ENCODE results near the gene TRAK1.
"Not testable (repeated sequence)": the region's sequence is repeated elsewhere in the genome, so short reads cannot be mapped to it uniquely, and the experiment has no call there.

Gene TRAK1

GRCh38 chr3:42099020-42099765 lies 8.0 kb downstream of the TRAK1 start:
- Histone ChIP-seq H4K20me1 (ENCODE audit: insufficient read depth, low read length) (peaks cover 34% of the 10 kb centered on the region), H3K9me3 (ENCODE audit: insufficient read depth, low read length) (no peaks in the 10 kb centered on the region), H3K4me1 (ENCODE audit: low read length) (peaks cover 54% of the 10 kb centered on the region), H3K4me2 (ENCODE audit: low read length) (no peak overlapping the region), H3K79me2 (ENCODE audit: low read length) (peaks cover 93% of the 10 kb centered on the region), H3K4me3 (ENCODE audit: low read length) (no peak overlapping the region), H2AFZ (ENCODE audit: low read depth, low read length) (no peak overlapping the region), H3K27me3 (ENCODE audit: low read depth, low read length) (no peaks in the 10 kb centered on the region), H3K9ac (ENCODE audit: low read length) (no peak overlapping the region), H3K36me3 (replicated peaks; ENCODE audit: low read depth, low read length) (peaks cover 41% of the 10 kb centered on the region), H3K27ac (ENCODE audit: low read length) (peak overlapping the region; percentile 25; the same call in 1 of the 2 replicates)
- TF ChIP-seq EZH2phosphoT487 (IDR thresholded peaks at IDR 0.05; ENCODE audit: low read depth) (no peak), CTCF (IDR thresholded peaks at IDR 0.05; ENCODE audit: low read depth, low read length) (no peak)

- H3K27ac ChIP-seq (ENCODE audit: low read length): no peak overlapping the region
- H3K79me2 ChIP-seq (ENCODE audit: low read length): peaks cover 75% of the 10 kb centered on the region
- H3K36me3 ChIP-seq (replicated peaks; ENCODE audit: low read depth, low read length): peaks cover 29% of the 10 kb centered on the region
- no peaks in the 10 kb centered on the region for H3K27me3 ChIP-seq (ENCODE audit: low read depth, low read length)
- TF ChIP-seq EZH2phosphoT487 (IDR thresholded peaks at IDR 0.05; ENCODE audit: low read depth) (no peak), CTCF (IDR thresholded peaks at IDR 0.05; ENCODE audit: low read depth, low read length) (no peak)
- H3K4me1 ChIP-seq (ENCODE audit: low read length): peaks cover 35% of the 10 kb centered on the region
- H3K9ac ChIP-seq (ENCODE audit: low read length): no peak overlapping the region
- no peaks in the 10 kb centered on the region for H3K9me3 ChIP-seq (ENCODE audit: insufficient read depth, low read length)
- H3K4me2 ChIP-seq (ENCODE audit: low read length): no peak overlapping the region
- peaks cover 34% of the 10 kb centered on the region for H4K20me1 ChIP-seq (ENCODE audit: insufficient read depth, low read length)
- H3K4me3 ChIP-seq (ENCODE audit: low read length): no peak overlapping the region
- no peak overlapping the region for H2AFZ ChIP-seq (ENCODE audit: low read depth, low read length)
Observed at GRCh38 chr3:42101048-42101447, 9.9 kb downstream of the TRAK1 start.

GRCh38 chr3:42101481-42101880 lies 10.3 kb downstream of the TRAK1 start:
- Histone ChIP-seq H3K4me2 (ENCODE audit: low read length) (no peak overlapping the region), H3K36me3 (replicated peaks; ENCODE audit: low read depth, low read length) (peaks cover 28% of the 10 kb centered on the region), H2AFZ (ENCODE audit: low read depth, low read length) (no peak overlapping the region), H4K20me1 (ENCODE audit: insufficient read depth, low read length) (peaks cover 34% of the 10 kb centered on the region), H3K27me3 (ENCODE audit: low read depth, low read length) (no peaks in the 10 kb centered on the region), H3K4me1 (ENCODE audit: low read length) (peaks cover 32% of the 10 kb centered on the region), H3K9me3 (ENCODE audit: insufficient read depth, low read length) (no peaks in the 10 kb centered on the region), H3K9ac (ENCODE audit: low read length) (no peak overlapping the region), H3K27ac (ENCODE audit: low read length) (no peak overlapping the region), H3K4me3 (ENCODE audit: low read length) (no peak overlapping the region), H3K79me2 (ENCODE audit: low read length) (peaks cover 71% of the 10 kb centered on the region)
- TF ChIP-seq CTCF (IDR thresholded peaks at IDR 0.05; ENCODE audit: low read depth, low read length): no peak
- no peak for TF ChIP-seq EZH2phosphoT487 (IDR thresholded peaks at IDR 0.05; ENCODE audit: low read depth)

GRCh38 chr3:42102571-42102970 lies 11.4 kb downstream of the TRAK1 start:
- Histone ChIP-seq H2AFZ (ENCODE audit: low read depth, low read length) (no peak overlapping the region), H3K79me2 (ENCODE audit: low read length) (peaks cover 68% of the 10 kb centered on the region), H3K4me2 (ENCODE audit: low read length) (no peak overlapping the region), H3K4me3 (ENCODE audit: low read length) (no peak overlapping the region), H3K9ac (ENCODE audit: low read length) (no peak overlapping the region), H3K36me3 (replicated peaks; ENCODE audit: low read depth, low read length) (peaks cover 24% of the 10 kb centered on the region), H4K20me1 (ENCODE audit: insufficient read depth, low read length) (peaks cover 40% of the 10 kb centered on the region), H3K27ac (ENCODE audit: low read length) (no peak overlapping the region), H3K4me1 (ENCODE audit: low read length) (peaks cover 21% of the 10 kb centered on the region), H3K27me3 (ENCODE audit: low read depth, low read length) (no peaks in the 10 kb centered on the region), H3K9me3 (ENCODE audit: insufficient read depth, low read length) (no peaks in the 10 kb centered on the region)
- TF ChIP-seq EZH2phosphoT487 (IDR thresholded peaks at IDR 0.05; ENCODE audit: low read depth): no peak
- no peak for TF ChIP-seq CTCF (IDR thresholded peaks at IDR 0.05; ENCODE audit: low read depth, low read length)

GRCh38 chr3:42103921-42104665 lies 12.9 kb downstream of the TRAK1 start:
- not testable (repeated sequence) for H3K4me1 ChIP-seq (ENCODE audit: low read length); H2AFZ ChIP-seq (ENCODE audit: low read depth, low read length); H3K4me3 ChIP-seq (ENCODE audit: low read length); H3K27ac ChIP-seq (ENCODE audit: low read length); H3K9ac ChIP-seq (ENCODE audit: low read length); H3K4me2 ChIP-seq (ENCODE audit: low read length); H3K27me3 ChIP-seq (ENCODE audit: low read depth, low read length); H3K9me3 ChIP-seq (ENCODE audit: insufficient read depth, low read length)
- H4K20me1 ChIP-seq (ENCODE audit: insufficient read depth, low read length): peaks cover 54% of the 10 kb centered on the region
- peaks cover 67% of the 10 kb centered on the region for H3K79me2 ChIP-seq (ENCODE audit: low read length)
- H3K36me3 ChIP-seq (replicated peaks; ENCODE audit: low read depth, low read length): peaks cover 26% of the 10 kb centered on the region

- H3K4me1 ChIP-seq (ENCODE audit: low read length); H3K4me2 ChIP-seq (ENCODE audit: low read length); H3K4me3 ChIP-seq (ENCODE audit: low read length); H3K27me3 ChIP-seq (ENCODE audit: low read depth, low read length); H3K27ac ChIP-seq (ENCODE audit: low read length); H3K9ac ChIP-seq (ENCODE audit: low read length); H3K9me3 ChIP-seq (ENCODE audit: insufficient read depth, low read length); H2AFZ ChIP-seq (ENCODE audit: low read depth, low read length): not testable (repeated sequence)
- H3K36me3 ChIP-seq (replicated peaks; ENCODE audit: low read depth, low read length): peaks cover 24% of the 10 kb centered on the region
- peaks cover 48% of the 10 kb centered on the region for H4K20me1 ChIP-seq (ENCODE audit: insufficient read depth, low read length)
- H3K79me2 ChIP-seq (ENCODE audit: low read length): peaks cover 60% of the 10 kb centered on the region
Observed at GRCh38 chr3:42105994-42106393, 14.8 kb downstream of the TRAK1 start.

All from OCI-LY3 (cell line).